ENCODE measurements around the gene VWA3A. TPM values are rescaled to one million over a fixed set of nuclear protein-coding genes. Genes with fewer than 3 reads are reported as not detected.
"Not testable (repeated sequence)": the region's sequence is repeated elsewhere in the genome, so short reads cannot be mapped to it uniquely, and the experiment has no call there.

VWA3A gene, protein sequence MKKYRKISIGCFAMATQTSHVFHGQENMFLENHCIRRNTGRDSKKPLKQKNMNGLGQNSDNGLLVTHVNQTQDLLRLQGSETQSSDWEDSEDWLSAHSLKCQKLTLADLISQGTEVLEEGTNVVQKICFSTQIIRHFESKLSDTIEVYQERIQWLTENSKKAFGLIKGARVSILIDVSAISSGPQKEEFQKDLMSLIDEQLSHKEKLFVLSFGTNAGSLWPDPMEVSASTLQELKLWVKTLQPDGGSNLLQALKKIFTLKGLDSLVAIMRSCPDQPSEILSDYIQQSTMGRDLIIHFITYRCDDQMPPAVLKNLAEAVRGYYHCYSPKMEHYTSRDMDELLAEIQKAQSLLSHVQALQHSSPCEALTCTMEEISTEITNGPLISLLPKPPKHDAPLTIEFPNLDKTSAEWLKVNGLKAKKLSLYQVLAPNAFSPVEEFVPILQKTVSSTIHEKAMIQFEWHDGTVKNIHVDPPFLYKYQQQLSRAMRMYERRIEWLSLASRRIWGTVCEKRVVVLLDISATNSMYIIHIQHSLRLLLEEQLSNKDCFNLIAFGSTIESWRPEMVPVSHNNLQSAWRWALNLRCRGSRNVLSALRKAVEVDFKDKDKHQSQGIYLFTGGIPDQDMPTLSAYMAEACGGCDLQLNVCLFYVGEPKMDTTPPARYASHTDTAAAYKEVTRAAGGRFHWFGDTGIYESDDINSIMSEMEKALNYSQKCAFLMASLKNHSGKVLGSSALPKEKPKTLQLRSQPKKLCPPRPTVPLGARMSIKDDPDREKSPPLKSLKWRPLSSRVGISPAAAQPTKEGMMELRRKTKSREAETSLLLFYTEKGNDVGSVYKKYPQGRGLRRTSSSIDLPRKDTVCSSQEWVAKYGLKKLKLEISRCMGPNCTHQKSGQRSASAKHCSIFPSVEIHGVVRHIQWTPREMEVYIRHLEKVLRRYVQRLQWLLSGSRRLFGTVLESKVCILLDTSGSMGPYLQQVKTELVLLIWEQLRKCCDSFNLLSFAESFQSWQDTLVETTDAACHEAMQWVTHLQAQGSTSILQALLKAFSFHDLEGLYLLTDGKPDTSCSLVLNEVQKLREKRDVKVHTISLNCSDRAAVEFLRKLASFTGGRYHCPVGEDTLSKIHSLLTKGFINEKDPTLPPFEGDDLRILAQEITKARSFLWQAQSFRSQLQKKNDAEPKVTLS
- total RNA-seq (2014; rRNA removed; shearing (Covaris generic)): not detected in 2 replicates

DNA sequence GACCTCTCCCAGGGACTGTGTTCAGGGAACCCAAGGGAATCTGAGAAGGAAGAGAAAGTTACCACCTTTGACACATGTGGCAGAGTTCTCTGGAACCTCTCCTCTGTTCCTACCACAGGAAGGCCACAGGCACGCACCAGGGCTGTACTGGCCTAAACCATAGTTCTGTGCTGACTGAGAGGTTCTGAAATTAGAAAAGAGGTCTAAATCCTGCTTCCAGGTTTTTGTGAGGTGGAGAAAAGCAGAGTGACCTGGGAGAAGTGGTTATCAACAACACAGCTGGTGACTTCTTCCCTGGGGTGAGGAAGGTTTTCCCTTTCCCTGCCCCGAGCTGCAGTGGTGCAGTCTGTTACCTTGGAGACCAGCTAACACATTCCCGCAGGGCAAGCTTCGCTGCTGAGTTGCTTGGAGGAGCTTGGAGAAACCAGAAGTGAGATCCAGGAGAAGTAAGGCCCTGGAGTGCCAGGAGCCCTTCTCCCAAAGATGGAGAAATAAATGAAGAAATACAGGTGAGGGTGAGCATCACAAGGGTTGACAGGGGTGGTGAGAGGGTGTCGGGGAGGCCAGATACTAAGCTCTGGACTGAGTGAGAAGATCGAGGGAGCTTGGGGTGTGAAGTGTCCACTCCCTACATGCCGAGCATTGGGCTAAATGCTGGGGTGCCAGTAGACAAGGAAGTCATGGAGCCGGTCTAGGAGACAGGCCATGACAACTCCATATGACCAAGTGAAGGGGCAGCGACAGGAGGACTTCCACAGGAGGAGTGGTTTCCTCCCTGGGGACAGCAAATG lies at the start of gene VWA3A:
Gene VWA3A (plus strand): TSS at position 399 of the 791 bp plus-strand sequence. CDS start 97 bp downstream, at position 496.
- no peak for DNase-seq (ENCODE audit: low read depth)

DNA sequence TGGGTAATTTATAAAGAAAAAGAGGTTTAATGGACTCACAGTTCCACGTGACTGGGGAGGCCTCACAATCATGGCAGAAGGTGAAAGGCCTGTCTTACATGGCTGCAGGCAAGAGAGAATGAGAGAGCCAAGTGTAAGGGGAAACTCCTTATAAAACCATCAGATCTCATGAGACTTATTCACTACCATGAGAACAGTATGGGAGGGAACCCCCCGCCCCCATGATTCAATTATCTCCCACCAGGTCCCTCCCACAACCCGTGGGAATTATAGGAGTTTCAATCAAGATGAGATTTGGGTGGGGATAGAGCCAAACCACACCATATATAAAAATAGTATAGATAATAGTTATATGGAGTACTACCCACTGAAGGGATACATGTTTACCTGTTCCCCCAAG lies 48.5 kb upstream of the VWA3A start:
- not testable (repeated sequence) for DNase-seq (ENCODE audit: low read depth)

DNA sequence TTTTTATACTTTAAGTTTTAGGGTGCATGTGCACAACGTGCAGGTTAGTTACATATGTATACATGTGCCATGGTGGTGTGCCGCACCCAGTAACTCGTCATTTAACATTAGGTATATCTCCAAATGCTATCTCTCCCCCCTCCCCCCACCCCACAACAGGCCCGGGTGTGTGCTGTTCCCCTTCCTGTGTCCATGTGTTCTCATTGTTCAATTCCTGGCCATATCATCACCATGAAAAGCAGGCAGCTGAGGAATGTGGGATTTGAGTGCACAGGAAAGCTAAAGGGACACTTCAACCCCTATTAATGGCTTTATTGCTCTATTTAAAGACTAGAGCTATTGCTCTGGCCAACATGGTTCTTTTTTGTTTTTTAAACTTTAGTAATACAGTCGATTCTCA lies 46.5 kb upstream of the VWA3A start:
- DNase-seq (ENCODE audit: low read depth): not testable (repeated sequence)

DNA sequence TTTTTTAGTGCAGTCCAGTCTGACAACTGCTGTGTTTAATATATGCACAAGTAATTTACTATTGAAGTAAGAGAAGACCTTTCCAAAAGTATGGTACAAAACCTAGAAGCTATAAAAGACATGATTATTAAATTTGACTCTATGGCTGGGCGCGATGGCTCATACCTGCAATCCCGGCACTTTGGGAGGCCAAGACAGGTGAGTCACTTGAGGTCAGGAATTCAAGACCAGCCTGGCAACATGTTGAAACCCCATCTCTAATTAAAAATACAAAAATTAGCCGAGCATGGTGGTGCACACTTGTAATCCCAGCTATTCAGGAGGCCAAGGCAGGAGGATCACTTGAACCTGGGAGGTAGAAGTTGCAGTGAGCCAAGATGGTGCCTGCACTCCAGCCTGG lies 41.4 kb upstream of the VWA3A start:
- no peak for DNase-seq (ENCODE audit: low read depth)

DNA sequence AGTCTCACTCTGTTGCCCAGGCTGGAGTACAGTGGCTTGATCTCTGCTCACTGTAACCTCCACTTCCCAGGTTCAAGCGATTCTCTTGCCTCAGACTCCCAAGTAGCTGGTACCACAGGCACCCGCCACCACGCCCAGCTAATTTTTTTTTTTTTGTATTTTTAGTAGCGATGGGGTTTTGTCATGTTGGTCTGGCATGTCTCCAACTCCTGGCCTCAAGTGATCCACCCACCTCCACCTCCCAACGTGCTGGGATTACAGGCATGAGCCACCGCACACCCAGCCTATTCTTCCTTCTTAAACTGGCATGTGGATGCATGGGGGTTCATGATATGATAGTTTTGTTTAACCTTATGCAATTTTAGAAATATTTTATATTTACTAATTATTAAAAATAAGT lies 39.4 kb upstream of the VWA3A start:
- no peak for DNase-seq (ENCODE audit: low read depth)

DNA sequence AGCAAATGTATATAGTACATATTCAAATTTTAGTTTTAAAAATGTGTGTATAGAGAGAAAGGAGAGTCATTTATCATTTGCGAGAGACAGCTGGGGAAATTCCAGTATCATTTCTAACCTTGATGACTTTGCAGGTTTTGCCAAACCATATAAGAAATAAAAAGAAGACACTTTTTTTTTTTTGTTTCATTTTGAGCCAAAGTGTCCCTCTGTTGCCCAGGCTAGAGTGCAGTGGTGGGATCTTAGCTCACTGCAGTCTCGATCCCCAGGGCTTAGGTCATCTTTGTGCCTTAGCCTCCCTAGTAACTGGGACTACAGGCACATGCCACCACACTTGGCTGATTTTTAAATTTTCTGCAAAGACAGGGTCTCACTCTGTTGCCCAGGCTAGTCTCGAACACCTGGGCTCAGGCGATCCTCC lies 38.4 kb upstream of the VWA3A start:
- DNase-seq (ENCODE audit: low read depth): no peak

DNA sequence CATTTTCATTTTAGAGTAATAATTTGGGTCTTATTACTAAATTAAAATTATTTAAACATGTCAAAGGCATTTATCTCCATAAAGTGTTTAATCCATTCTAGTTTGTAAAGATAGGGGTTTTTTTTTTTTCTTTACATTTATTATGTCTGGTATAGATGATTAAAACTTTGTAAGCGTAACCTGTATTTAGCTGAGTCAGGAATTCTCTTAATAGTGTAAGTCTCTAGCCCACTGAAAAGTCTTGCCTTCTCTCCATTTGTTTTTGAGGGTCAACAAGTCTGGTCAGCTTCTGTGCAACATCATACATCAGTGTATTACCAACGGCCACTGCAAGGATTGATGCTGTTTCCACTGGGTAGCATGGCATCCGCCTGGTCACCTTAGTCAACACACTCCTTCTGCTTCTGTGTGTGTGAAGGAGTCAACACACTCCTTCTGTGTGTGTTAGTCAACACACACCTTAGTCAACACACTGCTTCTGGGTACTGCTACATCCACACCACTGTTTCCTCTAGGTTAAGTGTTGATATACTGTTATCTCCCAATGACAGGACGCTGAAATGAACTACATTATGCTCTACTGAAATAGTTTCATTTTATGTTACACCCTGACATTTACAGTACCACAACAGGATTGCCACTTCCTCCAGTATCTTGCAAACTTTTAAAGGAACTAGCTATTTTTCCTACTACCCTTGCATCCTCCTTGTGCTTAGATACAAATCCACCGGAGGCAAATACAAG lies 37.3 kb upstream of the VWA3A start:
- no peak for DNase-seq (ENCODE audit: low read depth)

DNA sequence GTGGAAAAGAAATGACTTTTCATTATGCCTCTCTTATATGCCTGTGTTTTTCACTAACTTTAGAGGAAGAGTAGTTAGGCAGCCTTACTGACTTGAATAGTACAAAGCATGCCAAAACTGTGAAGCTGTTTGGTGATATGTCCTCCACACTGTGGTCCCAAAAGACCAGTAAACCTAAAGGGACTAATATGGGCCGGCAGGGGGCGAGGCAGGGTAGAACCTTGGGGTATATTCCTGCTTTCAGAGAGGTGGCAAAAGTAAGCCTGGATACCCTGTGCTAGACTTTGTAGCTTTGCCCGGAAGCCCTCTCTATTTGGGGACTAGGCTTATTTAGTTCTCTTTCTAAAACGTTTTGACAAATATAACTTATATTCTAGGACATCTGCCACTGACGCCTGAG lies 36.5 kb upstream of the VWA3A start:
- no peak for DNase-seq (ENCODE audit: low read depth)

DNA sequence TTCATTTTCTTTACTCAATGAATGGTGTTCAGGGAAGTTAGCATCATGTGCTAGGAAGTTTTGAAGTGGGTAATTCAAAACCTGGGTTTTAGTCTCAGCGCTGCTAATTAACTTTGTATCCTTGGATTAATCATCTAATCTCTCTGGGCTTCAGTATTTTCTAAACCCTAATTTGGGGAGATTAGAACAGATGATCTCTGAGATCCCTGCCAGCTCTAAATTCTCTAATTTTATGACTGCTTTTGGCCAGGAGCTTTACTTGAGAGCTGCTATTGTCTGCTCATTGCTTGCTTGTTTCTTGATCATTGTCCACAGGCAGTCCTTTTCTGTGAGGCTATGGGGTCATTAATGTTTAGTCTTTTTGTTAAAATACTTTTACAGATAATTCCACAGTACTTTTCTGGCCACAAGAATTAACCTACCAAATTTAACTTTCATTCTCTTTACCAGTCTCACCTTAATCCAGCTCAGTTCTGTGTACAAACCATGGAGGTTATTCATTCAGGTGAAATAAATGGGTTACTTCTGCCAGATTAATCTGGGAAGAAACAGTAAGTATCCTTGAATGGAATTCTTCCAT lies 28.4 kb upstream of the VWA3A start:
- no peak for DNase-seq (ENCODE audit: low read depth)

DNA sequence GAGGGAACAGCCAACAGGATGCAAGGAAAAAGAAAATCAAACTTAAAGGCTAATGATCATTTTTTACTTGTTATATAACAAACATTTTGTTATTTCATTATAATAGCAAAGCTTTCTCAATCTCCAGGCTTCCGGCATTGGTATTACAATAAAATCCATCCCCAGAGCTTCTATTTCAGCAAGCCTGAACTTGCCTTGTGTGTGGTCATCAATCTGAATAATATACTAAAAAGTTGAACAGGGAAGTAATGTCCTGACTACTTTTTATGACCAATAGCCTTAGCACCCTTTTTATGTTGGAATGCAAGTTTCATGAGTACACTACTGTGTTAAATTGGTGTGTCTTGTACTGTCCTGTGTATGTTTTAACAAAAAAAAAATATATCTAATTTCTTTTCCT lies 27.1 kb upstream of the VWA3A start:
- no peak for DNase-seq (ENCODE audit: low read depth)

DNA sequence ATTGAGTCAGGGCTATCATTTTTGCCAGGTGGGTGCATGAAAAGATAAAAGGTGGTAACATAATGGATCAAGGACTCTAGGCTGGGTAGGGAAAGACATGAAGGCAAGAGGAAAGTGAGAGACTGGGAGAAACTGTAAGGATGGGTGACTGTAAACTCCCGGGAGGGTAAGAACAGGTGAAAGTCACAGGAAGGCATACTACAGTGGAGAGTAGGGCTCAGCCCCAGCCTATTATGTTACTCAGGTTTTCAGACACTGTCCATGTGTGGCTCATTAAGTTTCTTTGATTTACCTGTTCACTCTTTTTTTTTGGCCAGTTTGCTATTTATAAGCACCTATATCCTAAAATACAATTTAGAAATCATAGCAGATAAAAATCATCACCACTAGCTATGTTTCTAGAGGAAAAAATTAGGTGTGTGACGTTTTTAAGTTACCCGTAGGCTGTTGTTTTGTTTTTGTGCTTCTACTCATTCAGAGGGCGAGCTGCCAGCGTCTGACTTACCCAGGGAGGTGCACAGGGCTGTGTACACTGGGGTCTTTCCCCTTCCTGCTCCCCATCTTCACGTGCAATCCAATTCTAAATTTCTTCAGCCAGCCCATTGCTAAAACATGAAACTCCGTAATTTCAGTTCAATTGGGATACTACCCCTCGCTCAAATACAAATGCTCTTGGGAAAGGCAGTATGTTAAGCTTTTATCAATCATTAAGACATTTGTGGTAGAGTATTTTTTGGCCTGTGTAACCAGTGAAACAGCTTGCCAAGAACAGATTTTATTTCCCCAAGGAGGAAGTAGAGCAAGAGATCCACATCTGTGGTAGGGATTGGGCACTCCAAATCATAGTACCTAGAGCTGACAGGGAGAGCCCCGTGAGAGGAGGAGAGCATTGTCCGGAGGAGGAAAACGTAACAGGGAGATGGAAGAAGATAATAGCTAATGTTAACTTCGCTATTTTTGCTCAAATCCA lies 21.7 kb upstream of the VWA3A start:
- no peak for DNase-seq (ENCODE audit: low read depth)

DNA sequence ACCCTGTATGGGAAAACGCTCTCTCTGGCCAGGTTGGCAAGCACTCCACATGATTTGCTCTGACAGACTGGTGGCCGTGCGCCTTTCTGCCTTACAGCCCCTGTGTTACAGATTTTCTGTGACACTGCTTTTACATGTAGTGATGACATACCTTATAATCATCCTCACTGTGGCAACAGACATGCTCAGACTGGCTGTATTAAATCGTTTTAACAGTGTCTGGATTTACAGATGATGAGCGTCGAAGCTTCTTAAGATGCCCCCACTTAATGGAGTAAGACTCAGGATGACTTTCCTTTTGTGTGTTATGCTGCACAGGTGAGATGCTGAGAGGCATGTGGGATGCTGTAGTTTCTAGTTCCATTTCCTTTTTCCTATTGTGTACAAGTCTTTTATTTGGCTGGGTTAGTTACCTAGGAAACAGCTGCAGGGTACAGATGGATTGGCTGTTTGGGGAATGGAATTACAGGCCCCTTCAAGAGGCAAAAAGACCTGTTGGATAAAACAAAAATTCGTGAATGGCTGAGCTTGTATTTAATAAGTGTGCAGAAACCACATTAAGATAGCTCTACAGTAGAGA lies 20.9 kb upstream of the VWA3A start:
- DNase-seq (ENCODE audit: low read depth): no peak

DNA sequence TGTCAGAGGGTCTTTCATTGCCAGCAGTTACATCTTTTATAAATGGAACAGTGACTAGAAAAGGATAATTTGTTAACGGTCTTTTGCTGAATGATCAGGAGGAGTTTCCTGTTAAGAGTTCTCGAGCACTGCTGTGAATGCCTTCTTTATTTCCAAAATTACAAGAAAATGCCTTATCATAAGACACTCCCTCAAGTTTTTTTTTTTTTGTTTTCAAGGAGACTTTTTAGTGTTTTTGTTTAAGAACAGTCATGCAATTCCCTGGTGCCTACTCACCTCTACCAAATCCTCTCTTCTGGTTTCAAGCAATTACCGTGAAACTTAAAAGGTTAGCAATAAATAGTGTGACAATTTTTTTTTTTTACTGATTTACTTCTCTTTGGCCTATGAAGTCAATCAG lies 19.0 kb upstream of the VWA3A start:
- peak; percentile 5 for DNase-seq (ENCODE audit: low read depth)

DNA sequence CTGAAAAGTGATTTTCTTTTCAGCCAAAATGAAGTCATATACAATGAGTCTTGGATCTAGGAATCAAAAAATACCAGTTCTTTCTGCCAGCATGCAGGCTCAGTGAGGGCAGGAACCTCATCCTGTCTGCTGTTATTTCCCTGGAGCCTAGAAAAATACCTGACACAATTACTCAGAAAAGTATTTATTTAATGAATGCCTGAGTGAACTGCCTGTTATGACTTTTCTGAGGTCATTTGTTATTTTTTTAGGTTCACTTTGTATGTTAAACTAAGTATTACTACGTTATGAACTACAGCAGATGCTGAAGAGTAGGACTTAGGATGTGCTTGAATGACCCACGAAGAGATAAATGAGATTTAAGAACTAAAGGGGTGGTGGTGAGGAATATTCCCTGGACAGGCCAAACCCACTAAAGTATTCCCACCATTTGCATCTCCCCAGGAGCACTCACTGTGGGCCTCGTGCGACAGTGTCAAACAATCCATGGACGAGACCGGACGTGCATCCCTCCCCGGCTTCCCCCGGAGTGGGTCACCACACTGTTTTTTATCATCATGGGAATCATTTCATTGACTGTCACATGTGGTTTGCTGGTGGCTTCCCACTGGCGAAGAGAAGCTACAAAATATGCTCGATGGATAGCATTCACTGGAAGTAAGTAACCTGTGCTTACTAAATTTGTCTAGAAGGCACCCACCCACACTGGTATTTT lies 17.1 kb upstream of the VWA3A start:
- no peak for DNase-seq (ENCODE audit: low read depth)

DNA sequence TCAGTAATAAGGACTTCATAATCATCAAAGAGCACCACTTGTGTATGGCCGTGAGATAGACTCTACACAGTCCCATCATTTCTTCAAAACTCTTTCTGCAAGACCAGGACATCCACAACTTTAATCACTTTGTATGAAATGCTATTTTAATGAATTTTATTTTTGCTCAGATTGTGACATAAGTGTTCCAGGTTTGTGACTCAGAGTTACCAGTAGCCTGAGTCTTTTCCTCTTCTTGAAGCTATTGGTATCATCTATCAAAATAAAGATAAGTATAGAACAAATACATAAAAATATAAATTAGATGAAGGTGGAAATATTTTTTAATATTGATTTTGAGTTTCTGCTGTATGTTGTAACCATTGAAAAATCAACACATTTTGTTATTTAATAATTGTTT lies 16.6 kb upstream of the VWA3A start:
- no peak for DNase-seq (ENCODE audit: low read depth)

DNA sequence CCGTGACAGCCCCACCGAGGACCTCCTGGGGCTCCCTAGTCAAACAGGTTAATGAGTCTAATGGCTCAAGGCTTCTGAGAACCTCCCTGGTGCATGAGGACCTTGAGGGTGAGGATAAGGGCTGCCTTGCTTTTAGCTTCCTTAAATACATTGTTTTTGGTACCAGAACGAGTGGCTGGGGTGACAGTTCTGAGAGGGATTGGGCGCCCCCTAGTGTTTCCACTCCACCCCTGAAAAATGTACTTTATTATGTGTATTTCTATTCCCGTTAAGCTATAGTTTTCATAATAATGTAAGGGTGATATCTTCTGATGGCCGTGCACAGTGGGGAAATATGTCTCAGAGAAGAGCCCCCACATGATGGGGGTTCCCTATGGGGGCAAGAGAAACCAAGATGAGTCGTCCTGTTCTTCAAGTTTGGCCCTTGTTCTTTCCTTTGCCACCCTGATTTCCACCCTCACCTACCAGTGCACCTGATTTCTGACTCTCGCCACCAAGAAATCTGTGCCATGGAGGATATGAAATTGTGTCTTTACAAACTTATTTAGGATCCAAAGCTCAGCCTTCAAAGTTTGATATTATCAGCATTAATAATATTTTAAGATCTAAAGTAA lies 14.5 kb upstream of the VWA3A start:
- DNase-seq (ENCODE audit: low read depth): peak; percentile 44

DNA sequence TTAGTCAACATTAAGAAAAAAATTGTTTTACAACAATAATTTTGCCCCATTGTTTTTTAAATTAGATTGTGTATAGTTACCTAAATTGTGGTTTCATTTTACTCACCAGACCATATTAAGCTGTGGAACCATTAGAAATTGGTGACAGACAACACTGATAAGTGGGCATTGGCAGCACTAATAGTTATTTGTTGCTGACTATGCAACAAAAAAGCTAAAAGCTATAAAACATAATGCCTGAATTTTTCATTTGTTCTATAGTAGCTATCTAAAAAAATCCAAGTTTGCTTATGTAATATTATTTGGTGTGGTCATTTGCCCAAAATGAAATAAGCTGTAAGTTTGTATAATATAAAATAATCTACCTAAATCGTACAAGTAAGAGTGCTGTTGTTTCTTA lies 13.7 kb upstream of the VWA3A start:
- no peak for DNase-seq (ENCODE audit: low read depth)

DNA sequence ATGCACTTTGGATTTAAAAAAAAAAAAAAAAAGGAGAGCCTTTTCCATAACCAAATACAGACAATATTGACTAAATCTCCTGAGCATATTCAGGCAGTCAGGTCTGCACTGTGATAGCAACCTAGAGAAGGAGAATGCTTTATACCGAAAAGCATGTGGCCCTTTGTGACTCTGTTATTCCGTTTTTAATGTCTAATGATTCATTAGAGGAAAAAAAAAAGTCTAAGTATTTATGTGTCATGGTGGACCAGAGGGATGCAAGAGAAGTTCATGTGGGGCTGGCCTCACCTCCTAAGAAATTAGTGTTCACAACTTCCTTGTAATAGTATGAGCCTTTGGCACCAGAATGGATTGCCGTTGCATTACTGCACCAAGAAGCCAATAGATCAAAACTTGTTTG lies 11.3 kb upstream of the VWA3A start:
- no peak for DNase-seq (ENCODE audit: low read depth)
